ENCODE results near the gene TEX11. TPM values are rescaled to one million over a fixed set of nuclear protein-coding genes. Genes with fewer than 3 reads are reported as not detected.

Gene TEX11
- not detected for total RNA-seq

DNA sequence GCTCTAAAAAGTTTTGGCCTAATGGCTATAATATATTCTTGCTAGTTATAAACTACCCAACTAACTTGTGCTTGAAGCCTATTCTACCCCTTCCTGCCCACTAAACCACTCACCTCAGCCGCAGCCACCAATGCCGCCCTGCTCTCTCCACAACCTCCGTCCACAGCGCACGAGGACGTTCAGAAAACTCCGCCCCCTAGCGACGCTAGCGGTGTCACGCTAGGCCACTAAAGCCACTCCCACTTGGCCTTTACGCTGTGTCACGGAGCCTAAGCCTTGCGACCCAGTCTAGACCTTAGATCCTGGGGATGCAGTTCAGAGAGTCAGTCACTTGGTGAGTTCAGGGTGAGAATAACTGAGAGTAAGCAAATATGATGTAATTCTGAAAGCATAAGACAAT lies at the start of gene TEX11:
TSS of gene TEX11 (minus strand) at position 171 of the 400 bp plus-strand sequence. CDS start 922 bp downstream, outside the sequence.

Small RNA genes lying within 50 kb of the gene (small RNA-seq; reads per million reads assigned to genes)
- gene SNORD3E (ENCODE audit: low replicate concordance) = not detected

Other genes starting within 250 kb of the TEX11 start
- 1.5 TPM for gene SLC7A3, start 22.4 kb upstream of the TEX11 start, total RNA-seq
- 46.9 TPM for gene SNX12, start 159.6 kb upstream of the TEX11 start, total RNA-seq
- 20.8 TPM for gene FOXO4, start 187.1 kb upstream of the TEX11 start, total RNA-seq
- 0.23 TPM for gene CXorf65, start 198.0 kb upstream of the TEX11 start, total RNA-seq
- 3.2 TPM for gene IL2RG, start 202.9 kb upstream of the TEX11 start, total RNA-seq
- 57.5 TPM for gene MED12, start 209.9 kb upstream of the TEX11 start, total RNA-seq
- 2.2 TPM for gene NLGN3, start 236.1 kb upstream of the TEX11 start, total RNA-seq